WTC11 (cell line): ENCODE results near the gene MYLK. TPM values are rescaled to one million over a fixed set of nuclear protein-coding genes. Genes with fewer than 3 reads are reported as not detected.

Source experiments
- ATAC-seq: fragments of 200-7000 bp; cut with Tn5 transposase; 2 replicates; pipeline ENCODE4 v1.10.0; 2021; ENCODE audit warnings: mild to moderate bottlenecking, moderate library complexity
- CTCF ChIA-PET: fragments of 300-600 bp; sonication (Branson Sonifier 250); formaldehyde crosslinking; loops from one replicate; lab custom pipeline; 2021; ENCODE audit warnings: antibody characterized with exemption; lab: Charles Lee
- POLR2A ChIA-PET: fragments of 350-600 bp; sonication (Branson Sonifier 250); formaldehyde crosslinking; loops from one replicate; lab custom pipeline; 2021; ENCODE audit warnings: antibody characterized with exemption; lab: Charles Lee
- DNase-seq: peaks from one replicate; pipeline ENCODE4 v3.0.0; 2021; ENCODE audit warnings: low spot score
- H3K27ac Mint-ChIP-seq: 2 replicates; pipeline ENCODE4 v1.8.0; 2021; ENCODE audit warnings: mixed read lengths
- H3K27me3 Mint-ChIP-seq: 2 replicates; pipeline ENCODE4 v1.8.0; 2021; ENCODE audit warnings: low read depth, mild to moderate bottlenecking, moderate library complexity, mixed read lengths
- H3K36me3 Mint-ChIP-seq: 2 replicates; pipeline ENCODE4 v1.8.0; 2021; ENCODE audit warnings: mixed read lengths
- H3K4me1 Mint-ChIP-seq: 2 replicates; pipeline ENCODE4 v1.8.0; 2022; ENCODE audit warnings: mixed read lengths
- H3K4me3 Mint-ChIP-seq: 2 replicates; pipeline ENCODE4 v1.8.0; 2021; ENCODE audit warnings: mild to moderate bottlenecking, moderate library complexity, mixed read lengths
- H3K9me3 Mint-ChIP-seq: 2 replicates; pipeline ENCODE4 v1.8.0; 2021; ENCODE audit warnings: mixed read lengths
- EMX1 ChIP-seq: fragments of 250-450 bp; sonication (Bioruptor Pico); IDR thresholded peaks from 2 replicates; pipeline ENCODE4 v1.8.0; 2021; ENCODE audit warnings: mild to moderate bottlenecking
- ETV6 ChIP-seq: sonication (generic); formaldehyde crosslinking; IDR thresholded peaks from 2 replicates; pipeline ENCODE4 v1.8.1; 2022; ENCODE audit warnings: mild to moderate bottlenecking, missing genetic modification reagents
- HMGA2 ChIP-seq: fragments of 250-450 bp; sonication (Bioruptor Pico); IDR thresholded peaks from 2 replicates; pipeline ENCODE4 v1.4.0; 2021; ENCODE audit warnings: mild to moderate bottlenecking, moderate library complexity
- KAT7 ChIP-seq: sonication (generic); formaldehyde crosslinking; IDR thresholded peaks from 2 replicates; pipeline ENCODE4 v1.8.1; 2023; ENCODE audit warnings: missing genetic modification reagents, mild to moderate bottlenecking, borderline replicate concordance
- NR3C1 ChIP-seq: sonication (generic); formaldehyde crosslinking; conservative IDR thresholded peaks from 2 replicates; pipeline ENCODE4 v1.8.1; 2023; ENCODE audit warnings: low read depth, mild to moderate bottlenecking, missing genetic modification reagents
- OVOL2 ChIP-seq: fragments of 250-450 bp; sonication (Bioruptor Pico); IDR thresholded peaks from 2 replicates; pipeline ENCODE4 v1.9.0; 2021; ENCODE audit warnings: mild to moderate bottlenecking, borderline replicate concordance
- PRRX2 ChIP-seq: fragments of 250-450 bp; sonication (Bioruptor Pico); IDR thresholded peaks from 2 replicates; pipeline ENCODE4 v1.8.0; 2021; ENCODE audit warnings: mild to moderate bottlenecking
- RORB ChIP-seq: fragments of 250-450 bp; sonication (Bioruptor Pico); IDR thresholded peaks from 2 replicates; pipeline ENCODE4 v1.9.0; 2021; ENCODE audit warnings: mild to moderate bottlenecking
- SMAD3 ChIP-seq: sonication (generic); formaldehyde crosslinking; IDR thresholded peaks from 2 replicates; pipeline ENCODE4 v1.8.0; 2022; ENCODE audit warnings: missing genetic modification reagents, mild to moderate bottlenecking, borderline replicate concordance
- ZNF263 ChIP-seq: sonication (generic); formaldehyde crosslinking; IDR thresholded peaks from 2 replicates; pipeline ENCODE4 v1.8.1; 2022; ENCODE audit warnings: low read depth, mild to moderate bottlenecking, moderate library complexity, missing genetic modification reagents
- ZNF416 ChIP-seq: fragments of 250-450 bp; sonication (Bioruptor Pico); IDR thresholded peaks from 2 replicates; pipeline ENCODE4 v1.9.0; 2021; ENCODE audit warnings: mild to moderate bottlenecking, inconsistent platforms
- total RNA-seq: library from RNA; stranded (reverse); gene quantifications from 3 replicates; pipeline ENCODE4 v1.2.3, GENCODE V29; 2021
- TF ChIP-seq, protein P1 (sequence below): sonication (generic); formaldehyde crosslinking; IDR thresholded peaks from 2 replicates; pipeline ENCODE4 v1.8.1; 2022; ENCODE audit warnings: low read depth, mild to moderate bottlenecking, moderate library complexity, missing genetic modification reagents, borderline replicate concordance
- TF ChIP-seq, protein P2 (sequence below): sonication (generic); formaldehyde crosslinking; IDR thresholded peaks from 2 replicates; pipeline ENCODE4 v1.8.0; 2022; ENCODE audit warnings: mild to moderate bottlenecking, missing genetic modification reagents
- TF ChIP-seq, protein P3 (sequence below): fragments of 250-450 bp; sonication (Bioruptor Pico); conservative IDR thresholded peaks from 2 replicates; pipeline ENCODE4 v1.9.0; 2021; ENCODE audit warnings: mild to moderate bottlenecking
- TF ChIP-seq, protein P4 (sequence below): sonication (generic); formaldehyde crosslinking; IDR thresholded peaks from 2 replicates; pipeline ENCODE4 v1.8.1; 2022; ENCODE audit warnings: missing genetic modification reagents, borderline replicate concordance
- TF ChIP-seq, protein P5 (sequence below): sonication (generic); formaldehyde crosslinking; IDR thresholded peaks from 2 replicates; pipeline ENCODE4 v1.8.1; 2023; ENCODE audit warnings: mild to moderate bottlenecking, moderate library complexity, missing genetic modification reagents

The MYLK gene
- total RNA-seq, 1 experiment from 2014 or later = 10.4 TPM

DNA sequence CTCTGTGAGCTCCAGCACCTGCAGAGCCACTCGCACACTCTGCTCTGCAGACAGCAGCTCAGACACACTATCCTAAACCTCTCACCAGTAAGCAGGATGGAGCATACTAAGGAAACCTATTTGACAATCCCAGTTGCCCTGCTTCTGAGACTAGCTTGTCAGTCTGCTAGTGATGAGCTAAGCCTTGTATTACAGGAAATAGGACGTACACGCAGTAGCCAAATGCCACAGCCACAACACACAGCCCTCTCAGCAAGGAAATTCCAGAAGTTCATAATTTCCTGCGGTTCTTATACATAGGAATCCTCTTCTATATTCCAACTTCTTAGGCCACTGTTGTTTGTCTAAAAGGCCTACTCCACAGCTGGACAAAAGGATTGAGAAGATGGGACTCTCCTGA is 74.5 kb downstream of the MYLK start:
- DNase-seq (no peak), ATAC-seq (no peak)
- TF ChIP-seq, protein P1, sequence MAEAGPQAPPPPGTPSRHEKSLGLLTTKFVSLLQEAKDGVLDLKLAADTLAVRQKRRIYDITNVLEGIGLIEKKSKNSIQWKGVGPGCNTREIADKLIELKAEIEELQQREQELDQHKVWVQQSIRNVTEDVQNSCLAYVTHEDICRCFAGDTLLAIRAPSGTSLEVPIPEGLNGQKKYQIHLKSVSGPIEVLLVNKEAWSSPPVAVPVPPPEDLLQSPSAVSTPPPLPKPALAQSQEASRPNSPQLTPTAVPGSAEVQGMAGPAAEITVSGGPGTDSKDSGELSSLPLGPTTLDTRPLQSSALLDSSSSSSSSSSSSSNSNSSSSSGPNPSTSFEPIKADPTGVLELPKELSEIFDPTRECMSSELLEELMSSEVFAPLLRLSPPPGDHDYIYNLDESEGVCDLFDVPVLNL (CRISPR knock-in tag) = no peak
- TF ChIP-seq NR3C1 = no peak
- CTCF ChIA-PET = interaction anchor here (1.8 kb wide), 1 partner anchor 86 kb away, joined by 7 read pairs; no protein-coding TSS in a partner anchor
- POLR2A ChIA-PET = no interaction called here
- Mint-ChIP-seq H3K4me3 (no peak overlapping the region), H3K4me1 (no peaks in the 10 kb centered on the region), H3K27me3 (no peaks in the 10 kb centered on the region), H3K27ac (no peak overlapping the region), H3K36me3 (no peaks in the 10 kb centered on the region), H3K9me3 (no peaks in the 10 kb centered on the region)

DNA sequence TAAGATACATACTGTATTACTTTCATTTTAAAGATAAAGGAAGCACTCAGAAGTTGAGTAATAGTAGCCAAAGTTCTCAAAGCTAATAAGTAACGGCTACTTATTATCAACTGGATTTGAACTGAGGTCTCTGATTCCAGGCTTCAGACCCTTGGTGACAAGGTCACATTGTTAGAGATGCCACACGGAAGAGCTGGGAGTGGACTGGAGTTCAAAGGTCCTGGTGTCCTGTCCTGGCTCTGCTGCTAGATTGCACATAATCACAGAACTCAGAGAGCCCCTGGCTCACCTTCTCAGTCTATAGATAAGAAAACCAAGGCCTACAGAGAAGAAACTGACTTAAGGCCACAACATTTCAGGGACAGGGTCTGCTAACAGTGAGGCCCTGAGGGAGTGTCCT is 75.3 kb downstream of the MYLK start:
- POLR2A ChIA-PET = no interaction called here
- CTCF ChIA-PET = interaction anchor here (1.4 to 1.8 kb wide), 3 partner anchors 14 to 85 kb away, joined by 3 to 7 read pairs (median 6); no protein-coding TSS in a partner anchor
- H3K4me1 Mint-ChIP-seq = no peaks in the 10 kb centered on the region
- no peak overlapping the region for H3K4me3 Mint-ChIP-seq
- ATAC-seq (no peak), DNase-seq (no peak)
- H3K27ac Mint-ChIP-seq = no peak overlapping the region
- no peaks in the 10 kb centered on the region for H3K27me3 Mint-ChIP-seq
- H3K36me3 Mint-ChIP-seq = no peaks in the 10 kb centered on the region
- no peaks in the 10 kb centered on the region for H3K9me3 Mint-ChIP-seq
- no peak for TF ChIP-seq EMX1 (CRISPR knock-in tag)
- TF ChIP-seq ETV6 = no peak
- no peak for TF ChIP-seq ZNF416 (CRISPR knock-in tag)
- no peak for TF ChIP-seq HMGA2 (CRISPR knock-in tag)
- TF ChIP-seq, protein P2, sequence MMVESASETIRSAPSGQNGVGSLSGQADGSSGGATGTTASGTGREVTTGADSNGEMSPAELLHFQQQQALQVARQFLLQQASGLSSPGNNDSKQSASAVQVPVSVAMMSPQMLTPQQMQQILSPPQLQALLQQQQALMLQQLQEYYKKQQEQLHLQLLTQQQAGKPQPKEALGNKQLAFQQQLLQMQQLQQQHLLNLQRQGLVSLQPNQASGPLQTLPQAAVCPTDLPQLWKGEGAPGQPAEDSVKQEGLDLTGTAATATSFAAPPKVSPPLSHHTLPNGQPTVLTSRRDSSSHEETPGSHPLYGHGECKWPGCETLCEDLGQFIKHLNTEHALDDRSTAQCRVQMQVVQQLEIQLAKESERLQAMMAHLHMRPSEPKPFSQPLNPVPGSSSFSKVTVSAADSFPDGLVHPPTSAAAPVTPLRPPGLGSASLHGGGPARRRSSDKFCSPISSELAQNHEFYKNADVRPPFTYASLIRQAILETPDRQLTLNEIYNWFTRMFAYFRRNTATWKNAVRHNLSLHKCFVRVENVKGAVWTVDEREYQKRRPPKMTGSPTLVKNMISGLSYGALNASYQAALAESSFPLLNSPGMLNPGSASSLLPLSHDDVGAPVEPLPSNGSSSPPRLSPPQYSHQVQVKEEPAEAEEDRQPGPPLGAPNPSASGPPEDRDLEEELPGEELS = no peak
- no peak for TF ChIP-seq OVOL2 (CRISPR knock-in tag)
- TF ChIP-seq, protein P3, sequence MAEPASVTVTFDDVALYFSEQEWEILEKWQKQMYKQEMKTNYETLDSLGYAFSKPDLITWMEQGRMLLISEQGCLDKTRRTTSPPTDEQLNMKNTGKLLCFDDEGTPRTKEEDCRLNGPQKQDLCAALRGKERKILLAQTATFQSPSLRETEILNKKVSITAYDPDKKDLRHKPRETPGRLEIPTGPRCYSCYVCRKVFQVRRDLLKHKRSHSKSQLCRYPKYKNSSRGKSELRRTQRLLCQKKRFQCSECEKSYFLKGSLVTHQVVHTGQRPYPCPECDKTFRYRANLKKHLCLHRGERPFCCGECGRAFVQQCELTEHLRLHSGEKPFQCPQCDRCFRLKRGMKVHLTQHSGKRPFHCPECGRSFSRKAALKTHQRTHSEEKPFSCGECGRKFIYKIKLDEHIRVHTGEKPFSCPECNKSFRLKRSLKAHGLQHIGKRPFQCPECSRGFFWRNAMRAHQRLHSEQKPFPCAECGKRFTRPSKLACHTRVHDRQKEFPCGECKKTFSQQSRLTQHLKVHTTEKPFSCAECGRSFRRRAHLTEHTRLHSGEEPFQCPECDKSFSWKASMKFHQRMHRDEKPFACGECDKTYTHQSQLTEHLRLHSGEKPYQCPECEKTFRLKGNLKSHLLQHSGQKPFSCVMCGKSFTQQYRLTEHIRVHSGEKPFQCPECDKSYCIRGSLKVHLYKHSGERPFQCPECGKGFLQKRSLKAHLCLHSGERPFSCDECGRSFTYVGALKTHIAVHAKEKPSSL = no peak
- no peak for TF ChIP-seq RORB
- no peak for TF ChIP-seq PRRX2
- TF ChIP-seq ZNF263 (CRISPR knock-in tag) = no peak
- TF ChIP-seq, protein P4, sequence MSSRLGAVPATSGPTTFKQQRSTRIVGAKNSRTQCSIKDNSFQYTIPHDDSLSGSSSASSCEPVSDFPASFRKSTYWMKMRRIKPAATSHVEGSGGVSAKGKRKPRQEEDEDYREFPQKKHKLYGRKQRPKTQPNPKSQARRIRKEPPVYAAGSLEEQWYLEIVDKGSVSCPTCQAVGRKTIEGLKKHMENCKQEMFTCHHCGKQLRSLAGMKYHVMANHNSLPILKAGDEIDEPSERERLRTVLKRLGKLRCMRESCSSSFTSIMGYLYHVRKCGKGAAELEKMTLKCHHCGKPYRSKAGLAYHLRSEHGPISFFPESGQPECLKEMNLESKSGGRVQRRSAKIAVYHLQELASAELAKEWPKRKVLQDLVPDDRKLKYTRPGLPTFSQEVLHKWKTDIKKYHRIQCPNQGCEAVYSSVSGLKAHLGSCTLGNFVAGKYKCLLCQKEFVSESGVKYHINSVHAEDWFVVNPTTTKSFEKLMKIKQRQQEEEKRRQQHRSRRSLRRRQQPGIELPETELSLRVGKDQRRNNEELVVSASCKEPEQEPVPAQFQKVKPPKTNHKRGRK (CRISPR knock-in tag) = no peak
- no peak for TF ChIP-seq SMAD3 (CRISPR knock-in tag)
- TF ChIP-seq KAT7 (CRISPR knock-in tag) = no peak
- TF ChIP-seq, protein P5, sequence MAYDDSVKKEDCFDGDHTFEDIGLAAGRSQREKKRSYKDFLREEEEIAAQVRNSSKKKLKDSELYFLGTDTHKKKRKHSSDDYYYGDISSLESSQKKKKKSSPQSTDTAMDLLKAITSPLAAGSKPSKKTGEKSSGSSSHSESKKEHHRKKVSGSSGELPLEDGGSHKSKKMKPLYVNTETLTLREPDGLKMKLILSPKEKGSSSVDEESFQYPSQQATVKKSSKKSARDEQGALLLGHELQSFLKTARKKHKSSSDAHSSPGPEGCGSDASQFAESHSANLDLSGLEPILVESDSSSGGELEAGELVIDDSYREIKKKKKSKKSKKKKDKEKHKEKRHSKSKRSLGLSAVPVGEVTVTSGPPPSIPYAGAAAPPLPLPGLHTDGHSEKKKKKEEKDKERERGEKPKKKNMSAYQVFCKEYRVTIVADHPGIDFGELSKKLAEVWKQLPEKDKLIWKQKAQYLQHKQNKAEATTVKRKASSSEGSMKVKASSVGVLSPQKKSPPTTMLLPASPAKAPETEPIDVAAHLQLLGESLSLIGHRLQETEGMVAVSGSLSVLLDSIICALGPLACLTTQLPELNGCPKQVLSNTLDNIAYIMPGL (CRISPR knock-in tag) = no peak
